Type B pancreatic cell (in vitro differentiated cells): ENCODE results near the gene ARHGEF18. TPM values are rescaled to one million over a fixed set of nuclear protein-coding genes. Genes with fewer than 3 reads are reported as not detected.

ENCODE experiments used
- DNase-seq: peaks from one replicate; pipeline ENCODE4 v3.0.0; 2021; ENCODE audit warnings: mixed read lengths; ENCODE audit not compliant: unreplicated experiment; ENCODE audit errors: extremely low spot score
- H3K27ac Mint-ChIP-seq: 2 replicates; pipeline ENCODE4 v1.8.0; 2021; ENCODE audit warnings: mild to moderate bottlenecking, mixed read lengths
- H3K27me3 Mint-ChIP-seq: 2 replicates; pipeline ENCODE4 v1.8.0; 2021; ENCODE audit warnings: mixed read lengths
- H3K36me3 Mint-ChIP-seq: 2 replicates; pipeline ENCODE4 v1.8.0; 2021; ENCODE audit warnings: mixed read lengths
- H3K4me1 Mint-ChIP-seq: one replicate; pipeline ENCODE4 v1.8.0; 2021; ENCODE audit warnings: mixed read lengths; ENCODE audit not compliant: unreplicated experiment
- H3K4me3 Mint-ChIP-seq: 2 replicates; pipeline ENCODE4 v1.8.0; 2021; ENCODE audit warnings: mild to moderate bottlenecking, mixed read lengths
- H3K9me3 Mint-ChIP-seq: 2 replicates; pipeline ENCODE4 v1.8.0; 2021; ENCODE audit warnings: mixed read lengths
- total RNA-seq: library from RNA; stranded (reverse); gene quantifications from 2 replicates; pipeline ENCODE4 v1.2.1, GENCODE V29; 2021; ENCODE audit warnings: low replicate concordance
- TF ChIP-seq, protein P1 (sequence below): fragments of 200-600 bp; sonication (generic); conservative IDR thresholded peaks from 2 replicates; pipeline ENCODE4 v1.5.0; 2021; ENCODE audit warnings: antibody characterized with exemption, mild to moderate bottlenecking

ARHGEF18 gene
- total RNA-seq, 1 donor from 2014 or later: 40.9 TPM

DNA sequence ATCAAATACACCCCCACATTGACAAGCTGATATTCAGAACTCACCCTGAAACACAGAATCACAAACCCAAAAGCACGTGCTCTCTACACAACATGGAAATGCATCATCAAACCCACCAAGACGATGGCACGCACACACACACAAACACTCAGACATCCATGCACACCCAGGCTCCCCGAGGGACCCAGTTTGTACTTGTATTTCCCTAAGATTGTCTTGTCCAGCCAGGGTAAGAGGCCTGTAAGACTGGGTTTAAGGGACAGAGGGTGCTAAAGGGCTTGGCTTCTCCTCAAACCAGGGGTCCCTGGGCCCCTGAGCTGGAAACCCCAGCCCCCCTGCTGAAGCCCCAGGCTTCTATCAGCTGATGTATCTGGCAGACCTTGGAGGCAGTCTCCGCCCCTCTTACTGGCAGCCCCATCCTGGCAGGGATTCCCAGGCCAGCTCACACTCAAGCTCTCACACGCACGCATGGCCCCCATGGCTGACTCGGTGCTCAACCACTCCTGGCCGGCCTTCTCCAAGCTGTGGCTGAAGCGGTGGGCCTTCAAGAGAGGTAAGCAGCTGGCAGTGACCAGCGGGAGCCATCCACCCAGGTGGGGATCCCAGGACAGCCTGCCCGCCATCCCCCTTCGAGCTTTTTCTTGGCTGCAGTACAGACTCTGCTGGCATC, 6.5 kb downstream of the ARHGEF18 start:
- Mint-ChIP-seq H3K9me3 (peaks cover 4% of the 10 kb centered on the region), H3K27me3 (peaks cover 14% of the 10 kb centered on the region), H3K4me1 (no peaks in the 10 kb centered on the region), H3K27ac (no peak overlapping the region), H3K4me3 (no peak overlapping the region), H3K36me3 (no peaks in the 10 kb centered on the region)
- DNase-seq: no peak
- TF ChIP-seq, protein P1, sequence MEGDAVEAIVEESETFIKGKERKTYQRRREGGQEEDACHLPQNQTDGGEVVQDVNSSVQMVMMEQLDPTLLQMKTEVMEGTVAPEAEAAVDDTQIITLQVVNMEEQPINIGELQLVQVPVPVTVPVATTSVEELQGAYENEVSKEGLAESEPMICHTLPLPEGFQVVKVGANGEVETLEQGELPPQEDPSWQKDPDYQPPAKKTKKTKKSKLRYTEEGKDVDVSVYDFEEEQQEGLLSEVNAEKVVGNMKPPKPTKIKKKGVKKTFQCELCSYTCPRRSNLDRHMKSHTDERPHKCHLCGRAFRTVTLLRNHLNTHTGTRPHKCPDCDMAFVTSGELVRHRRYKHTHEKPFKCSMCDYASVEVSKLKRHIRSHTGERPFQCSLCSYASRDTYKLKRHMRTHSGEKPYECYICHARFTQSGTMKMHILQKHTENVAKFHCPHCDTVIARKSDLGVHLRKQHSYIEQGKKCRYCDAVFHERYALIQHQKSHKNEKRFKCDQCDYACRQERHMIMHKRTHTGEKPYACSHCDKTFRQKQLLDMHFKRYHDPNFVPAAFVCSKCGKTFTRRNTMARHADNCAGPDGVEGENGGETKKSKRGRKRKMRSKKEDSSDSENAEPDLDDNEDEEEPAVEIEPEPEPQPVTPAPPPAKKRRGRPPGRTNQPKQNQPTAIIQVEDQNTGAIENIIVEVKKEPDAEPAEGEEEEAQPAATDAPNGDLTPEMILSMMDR: no peak

GRCh38 chr19:7355871-7356270, 7.1 kb downstream of the ARHGEF18 start:
- peaks cover 14% of the 10 kb centered on the region for H3K27me3 Mint-ChIP-seq
- DNase-seq: no peak
- H3K4me3 Mint-ChIP-seq: no peak overlapping the region
- H3K27ac Mint-ChIP-seq: no peak overlapping the region
- TF ChIP-seq, protein P1: no peak
- H3K9me3 Mint-ChIP-seq: peaks cover 4% of the 10 kb centered on the region
- H3K36me3 Mint-ChIP-seq: no peaks in the 10 kb centered on the region
- no peaks in the 10 kb centered on the region for H3K4me1 Mint-ChIP-seq

GRCh38 chr19:7356899-7357627, 8.3 kb downstream of the ARHGEF18 start:
- peaks cover 14% of the 10 kb centered on the region for H3K27me3 Mint-ChIP-seq
- TF ChIP-seq, protein P1: no peak
- no peaks in the 10 kb centered on the region for H3K4me1 Mint-ChIP-seq
- no peak for DNase-seq
- H3K4me3 Mint-ChIP-seq: no peak overlapping the region
- H3K9me3 Mint-ChIP-seq: peaks cover under 1% of the 10 kb centered on the region
- H3K27ac Mint-ChIP-seq: no peak overlapping the region
- H3K36me3 Mint-ChIP-seq: no peaks in the 10 kb centered on the region

DNA sequence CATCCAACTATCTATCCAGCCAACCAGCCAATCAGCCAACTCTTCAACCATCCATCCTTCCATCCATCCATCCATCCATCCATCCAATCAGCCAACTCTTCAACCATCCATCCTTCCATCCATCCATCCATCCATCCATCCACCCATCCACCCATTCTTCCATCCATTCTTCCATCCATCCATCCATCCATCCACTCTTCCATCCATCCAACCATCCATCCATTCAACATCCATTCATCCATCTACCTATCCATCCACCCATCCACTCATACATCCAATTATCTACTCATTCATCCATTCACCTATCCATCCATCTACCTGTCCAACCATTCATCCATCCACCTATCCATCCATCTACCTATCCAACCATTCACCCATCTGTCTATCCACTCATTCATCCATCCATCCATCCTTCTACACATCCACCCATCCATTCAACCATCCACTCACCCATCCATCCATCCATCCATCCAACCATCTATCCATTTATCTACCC, 9.4 kb downstream of the ARHGEF18 start:
- DNase-seq: no peak
- Mint-ChIP-seq H3K4me3 (no peak overlapping the region), H3K9me3 (no peaks in the 10 kb centered on the region), H3K36me3 (no peaks in the 10 kb centered on the region), H3K27ac (no peak overlapping the region), H3K27me3 (peaks cover 21% of the 10 kb centered on the region), H3K4me1 (no peaks in the 10 kb centered on the region)
- TF ChIP-seq, protein P1: no peak

DNA sequence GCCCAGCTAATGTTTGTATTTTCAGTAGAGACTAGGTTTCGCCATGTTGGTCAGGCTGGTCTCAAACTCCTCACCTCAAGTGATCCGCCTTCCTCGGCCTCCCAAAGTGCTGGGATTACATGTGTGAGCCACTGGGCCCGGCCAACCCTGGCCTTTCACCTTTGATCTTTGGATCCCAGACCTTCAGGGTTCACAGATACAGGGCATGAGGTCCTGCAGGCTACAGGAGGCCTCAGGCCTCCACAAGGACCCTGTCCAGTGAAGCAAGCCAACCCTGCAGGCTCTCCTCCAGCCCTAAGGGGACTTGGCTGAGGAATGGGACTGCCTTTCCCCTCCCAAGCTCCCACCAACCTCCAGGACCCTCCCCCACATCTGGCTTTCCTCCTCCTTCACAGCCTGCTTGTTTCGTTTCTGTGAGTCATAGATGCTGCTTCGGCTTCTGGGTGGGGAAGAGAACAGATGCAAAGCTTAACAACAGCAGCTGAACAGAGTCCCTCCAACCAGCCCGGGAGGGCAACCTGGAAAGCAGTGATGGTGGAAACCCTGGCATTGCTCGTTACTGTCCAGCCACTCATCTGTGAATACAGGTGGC, 11.8 kb downstream of the ARHGEF18 start:
- DNase-seq: no peak
- Mint-ChIP-seq H3K27me3 (peaks cover 32% of the 10 kb centered on the region), H3K27ac (no peak overlapping the region), H3K36me3 (no peaks in the 10 kb centered on the region), H3K9me3 (no peaks in the 10 kb centered on the region), H3K4me3 (no peak overlapping the region), H3K4me1 (no peaks in the 10 kb centered on the region)
- TF ChIP-seq, protein P1: no peak
